ENCODE data around the gene TPP1.

Gene TPP1

DNA sequence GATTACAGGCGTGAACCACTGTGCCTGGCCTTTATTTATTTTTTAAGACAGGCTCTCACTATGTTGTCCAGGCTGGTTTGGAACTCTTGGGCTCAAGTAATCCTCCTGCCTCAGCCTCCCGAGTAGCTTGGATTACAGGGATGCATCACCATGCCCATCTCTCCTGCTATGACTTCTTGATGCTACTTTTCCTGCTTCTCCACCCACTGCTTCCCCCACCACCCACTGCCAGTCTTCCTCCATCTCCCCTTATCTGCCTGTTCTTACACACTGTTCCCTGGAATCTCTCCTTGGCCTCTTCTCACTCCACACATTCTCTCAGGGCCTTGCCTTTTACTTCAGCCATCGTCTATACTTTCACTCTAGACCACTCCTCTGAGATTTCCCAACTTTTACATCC lies 17.3 kb upstream of the TPP1 start:
- Histone ChIP-seq H4K20me1 (ENCODE audit: insufficient read depth) (no peaks in the 10 kb centered on the region), H3K4me2 (no peak overlapping the region), H3K79me2 (ENCODE audit: insufficient read depth, low read depth) (no peaks in the 10 kb centered on the region), H3K27me3 (ENCODE audit: insufficient read depth, low read depth) (no peaks in the 10 kb centered on the region), H3K27ac (no peak overlapping the region), H3K4me3 (IDR thresholded peaks at IDR 0.05; ENCODE audit: insufficient read depth, low read depth, low read length) (no peak overlapping the region), H3K4me1 (ENCODE audit: low read depth, poor library complexity, severe bottlenecking) (no peaks in the 10 kb centered on the region), H3K9ac (no peak overlapping the region), H2AFZ (ENCODE audit: low read depth) (no peak overlapping the region), H3K36me3 (ENCODE audit: insufficient read depth) (no peaks in the 10 kb centered on the region)
- no peak for TF ChIP-seq CTCF (conservative IDR thresholded peaks at IDR 0.05; ENCODE audit: low read depth, low read length)

DNA sequence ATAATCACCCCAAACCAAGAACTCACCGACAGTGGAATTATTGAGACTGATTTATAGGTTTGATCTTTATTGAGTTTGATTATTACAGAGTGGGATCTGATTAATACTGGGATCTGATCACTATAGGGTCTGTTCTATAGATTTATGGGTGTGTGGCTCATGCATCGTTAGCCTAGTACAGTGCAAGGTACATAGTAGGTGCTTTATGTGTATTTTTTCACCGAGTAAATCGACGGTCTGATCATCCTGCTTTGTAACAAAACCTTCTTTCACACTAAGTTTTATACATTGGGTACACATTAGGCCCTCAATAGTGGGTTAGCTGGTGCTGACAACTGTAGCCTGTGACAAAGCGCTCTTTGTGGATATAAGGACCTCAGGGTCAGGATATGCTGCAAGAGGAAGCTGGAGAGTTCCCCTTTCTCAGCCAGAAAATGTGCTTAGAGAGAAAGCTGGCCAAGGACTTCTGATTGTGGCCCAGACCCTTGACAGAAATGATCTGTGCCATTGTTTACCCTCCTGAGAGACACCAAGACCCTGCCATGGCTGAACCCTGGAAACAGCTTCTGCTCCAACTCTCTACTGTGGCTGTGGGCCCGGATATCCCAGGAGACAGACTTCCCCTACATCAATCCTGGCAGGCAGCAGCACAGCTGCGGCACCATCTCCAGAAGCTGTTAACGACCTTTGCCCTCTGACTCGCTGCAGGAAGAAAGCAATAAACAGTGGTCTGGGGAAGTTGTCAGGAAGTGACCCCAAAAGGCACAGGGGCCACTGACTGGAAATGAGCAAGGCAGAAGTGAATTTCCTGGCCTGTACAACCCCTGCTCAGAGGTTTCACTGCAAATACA lies 16.1 kb upstream of the TPP1 start:
- TF ChIP-seq CTCF (conservative IDR thresholded peaks at IDR 0.05; ENCODE audit: low read depth, low read length): no peak
- Histone ChIP-seq H3K27ac (no peak overlapping the region), H3K4me2 (no peak overlapping the region)

GRCh38 chr11:6634534-6634933 lies 15.3 kb upstream of the TPP1 start:
- Histone ChIP-seq H3K27ac (no peak overlapping the region), H2AFZ (ENCODE audit: low read depth) (no peak overlapping the region), H4K20me1 (ENCODE audit: insufficient read depth) (no peaks in the 10 kb centered on the region), H3K4me2 (no peak overlapping the region), H3K9ac (no peak overlapping the region), H3K4me1 (ENCODE audit: low read depth, poor library complexity, severe bottlenecking) (no peaks in the 10 kb centered on the region), H3K4me3 (IDR thresholded peaks at IDR 0.05; ENCODE audit: insufficient read depth, low read depth, low read length) (no peak overlapping the region), H3K79me2 (ENCODE audit: insufficient read depth, low read depth) (no peaks in the 10 kb centered on the region), H3K27me3 (ENCODE audit: insufficient read depth, low read depth) (no peaks in the 10 kb centered on the region), H3K36me3 (ENCODE audit: insufficient read depth) (no peaks in the 10 kb centered on the region)
- no peak for TF ChIP-seq CTCF (conservative IDR thresholded peaks at IDR 0.05; ENCODE audit: low read depth, low read length)

More for the DNA sequence above, 16.1 kb upstream of the TPP1 start:
- no peak overlapping the region for H3K9ac ChIP-seq
- H3K4me3 ChIP-seq (IDR thresholded peaks at IDR 0.05; ENCODE audit: insufficient read depth, low read depth, low read length): no peak overlapping the region
- H3K27me3 ChIP-seq (ENCODE audit: insufficient read depth, low read depth): no peaks in the 10 kb centered on the region
- H3K79me2 ChIP-seq (ENCODE audit: insufficient read depth, low read depth): no peaks in the 10 kb centered on the region
- H3K4me1 ChIP-seq (ENCODE audit: low read depth, poor library complexity, severe bottlenecking): no peaks in the 10 kb centered on the region
- H4K20me1 ChIP-seq (ENCODE audit: insufficient read depth): no peaks in the 10 kb centered on the region
- no peaks in the 10 kb centered on the region for H3K36me3 ChIP-seq (ENCODE audit: insufficient read depth)
- H2AFZ ChIP-seq (ENCODE audit: low read depth): no peak overlapping the region

- H3K4me2 ChIP-seq: no peak overlapping the region
- H3K27ac ChIP-seq: no peak overlapping the region
- TF ChIP-seq CTCF (conservative IDR thresholded peaks at IDR 0.05; ENCODE audit: low read depth, low read length): no peak
- no peaks in the 10 kb centered on the region for H3K27me3 ChIP-seq (ENCODE audit: insufficient read depth, low read depth)
- H3K79me2 ChIP-seq (ENCODE audit: insufficient read depth, low read depth): no peaks in the 10 kb centered on the region
- no peak overlapping the region for H3K4me3 ChIP-seq (IDR thresholded peaks at IDR 0.05; ENCODE audit: insufficient read depth, low read depth, low read length)
- no peak overlapping the region for H2AFZ ChIP-seq (ENCODE audit: low read depth)
- no peaks in the 10 kb centered on the region for H4K20me1 ChIP-seq (ENCODE audit: insufficient read depth)
- H3K4me1 ChIP-seq (ENCODE audit: low read depth, poor library complexity, severe bottlenecking): no peaks in the 10 kb centered on the region
- no peaks in the 10 kb centered on the region for H3K36me3 ChIP-seq (ENCODE audit: insufficient read depth)
- no peak overlapping the region for H3K9ac ChIP-seq
Measured at GRCh38 chr11:6633422-6634408, 14.5 kb upstream of the TPP1 start.
